HCT116 (cell line): Measurements from ENCODE around the gene TMEM209.

ENCODE experiments used
- CTCF ChIP-seq, 3 experiments: fragments of 200-600 bp in 1 of 3; sonication (generic) in 1 of 3; IDR thresholded peaks in 2 of 3; conservative IDR thresholded peaks in 1 of 3; 2 replicates each; pipeline ENCODE4 v1.5.1; 2012 to 2017; ENCODE audit warnings: low read depth in 2 of 3, low read length in 2 of 3, antibody characterized with exemption in 1 of 3, borderline replicate concordance in 1 of 3, control low read depth in 1 of 3, mild to moderate bottlenecking in 1 of 3, mixed read lengths in 1 of 3, mixed run types in 1 of 3, moderate library complexity in 1 of 3; ENCODE audit not compliant: insufficient read depth in 1 of 3
- EGR1 ChIP-seq: IDR thresholded peaks from 2 replicates; pipeline ENCODE4 v1.6.1; 2012; ENCODE audit warnings: low read depth
- EZH2 ChIP-seq: fragments of 200-600 bp; sonication (generic); IDR thresholded peaks from 2 replicates; pipeline ENCODE4 v1.6.1; 2017; ENCODE audit warnings: antibody characterized with exemption, mixed run types
- POLR2A ChIP-seq: IDR thresholded peaks from 2 replicates; pipeline ENCODE4 v1.7.0; 2011; ENCODE audit warnings: borderline replicate concordance; ENCODE audit not compliant: insufficient read depth, insufficient read length; ENCODE audit errors: extremely low read depth
- POLR2AphosphoS5 ChIP-seq: IDR thresholded peaks from 2 replicates; pipeline ENCODE4 v1.6.1; 2011; ENCODE audit warnings: mild to moderate bottlenecking, low read depth, low read length, moderate library complexity
- RAD21 ChIP-seq: IDR thresholded peaks from 2 replicates; pipeline ENCODE4 v1.6.1; 2012; ENCODE audit warnings: low read depth, mild to moderate bottlenecking
- ZNF274 ChIP-seq: fragments of 200-500 bp; sonication (Bioruptor generic); IDR thresholded peaks from 2 replicates; pipeline ENCODE4 v1.6.1; 2014; ENCODE audit warnings: mild to moderate bottlenecking, low read depth, low read length, inconsistent platforms
- TF ChIP-seq, protein P1 (sequence below): IDR thresholded peaks from 2 replicates; pipeline ENCODE4 v1.6.1; 2012; ENCODE audit warnings: low read depth

- TF ChIP-seq POLR2AphosphoS5, result no peak
- TF ChIP-seq EZH2, result no peak
- TF ChIP-seq EGR1, result no peak
- TF ChIP-seq ZNF274, result no peak
- no peak for TF ChIP-seq POLR2A
- TF ChIP-seq RAD21, result no peak
- no peak for TF ChIP-seq CTCF (IDR thresholded peaks at IDR 0.05 in 2 of 3, conservative IDR thresholded peaks at IDR 0.05 in 1 of 3; ENCODE audit: borderline replicate concordance in 1 of 3, insufficient read depth in 1 of 3, low read depth in 2 of 3, low read length in 2 of 3)
- TF ChIP-seq, protein P1, sequence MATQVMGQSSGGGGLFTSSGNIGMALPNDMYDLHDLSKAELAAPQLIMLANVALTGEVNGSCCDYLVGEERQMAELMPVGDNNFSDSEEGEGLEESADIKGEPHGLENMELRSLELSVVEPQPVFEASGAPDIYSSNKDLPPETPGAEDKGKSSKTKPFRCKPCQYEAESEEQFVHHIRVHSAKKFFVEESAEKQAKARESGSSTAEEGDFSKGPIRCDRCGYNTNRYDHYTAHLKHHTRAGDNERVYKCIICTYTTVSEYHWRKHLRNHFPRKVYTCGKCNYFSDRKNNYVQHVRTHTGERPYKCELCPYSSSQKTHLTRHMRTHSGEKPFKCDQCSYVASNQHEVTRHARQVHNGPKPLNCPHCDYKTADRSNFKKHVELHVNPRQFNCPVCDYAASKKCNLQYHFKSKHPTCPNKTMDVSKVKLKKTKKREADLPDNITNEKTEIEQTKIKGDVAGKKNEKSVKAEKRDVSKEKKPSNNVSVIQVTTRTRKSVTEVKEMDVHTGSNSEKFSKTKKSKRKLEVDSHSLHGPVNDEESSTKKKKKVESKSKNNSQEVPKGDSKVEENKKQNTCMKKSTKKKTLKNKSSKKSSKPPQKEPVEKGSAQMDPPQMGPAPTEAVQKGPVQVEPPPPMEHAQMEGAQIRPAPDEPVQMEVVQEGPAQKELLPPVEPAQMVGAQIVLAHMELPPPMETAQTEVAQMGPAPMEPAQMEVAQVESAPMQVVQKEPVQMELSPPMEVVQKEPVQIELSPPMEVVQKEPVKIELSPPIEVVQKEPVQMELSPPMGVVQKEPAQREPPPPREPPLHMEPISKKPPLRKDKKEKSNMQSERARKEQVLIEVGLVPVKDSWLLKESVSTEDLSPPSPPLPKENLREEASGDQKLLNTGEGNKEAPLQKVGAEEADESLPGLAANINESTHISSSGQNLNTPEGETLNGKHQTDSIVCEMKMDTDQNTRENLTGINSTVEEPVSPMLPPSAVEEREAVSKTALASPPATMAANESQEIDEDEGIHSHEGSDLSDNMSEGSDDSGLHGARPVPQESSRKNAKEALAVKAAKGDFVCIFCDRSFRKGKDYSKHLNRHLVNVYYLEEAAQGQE, result no peak
These were observed 49.3 kb upstream of the TMEM209 start for GRCh38 chr7:130254555-130254954.
